HG02870 (cell line): Measurements from ENCODE around the gene ACER1.
"Not testable (repeated sequence)": the region's sequence is repeated elsewhere in the genome, so short reads cannot be mapped to it uniquely, and the experiment has no call there.

Experiments used
- ATAC-seq: cut with Tn5 transposase; IDR thresholded peaks from one replicate; pipeline ENCODE4 v1.9.1; 2021; ENCODE audit warnings: mild to moderate bottlenecking, moderate library complexity; ENCODE audit not compliant: unreplicated experiment

The ACER1 gene

GRCh38 chr19:6333439-6333838 lies at the start of gene ACER1:
TSS of gene ACER1 (minus strand) at chr19:6333612. CDS start at chr19:6333551, 61 bp downstream.
- no peak for ATAC-seq

GRCh38 chr19:6383188-6383587 lies 49.8 kb upstream of the ACER1 start:
- ATAC-seq: no peak

- ATAC-seq: no peak
These were observed 47.8 kb upstream of the ACER1 start for GRCh38 chr19:6381030-6381750.

- ATAC-seq: no peak
These were observed 46.3 kb upstream of the ACER1 start for GRCh38 chr19:6379744-6380143.

- ATAC-seq: no peak
These were observed 45.1 kb upstream of the ACER1 start for GRCh38 chr19:6378486-6378885.

- ATAC-seq: no peak
These were observed 44.6 kb upstream of the ACER1 start for GRCh38 chr19:6378041-6378440.

- ATAC-seq: no peak
These were observed 43.2 kb upstream of the ACER1 start for GRCh38 chr19:6376512-6377190.

GRCh38 chr19:6375411-6376010 lies 42.1 kb upstream of the ACER1 start, which contains the start of gene PSPN:
TSS of gene PSPN (minus strand) at chr19:6375933. CDS start at chr19:6375849, 84 bp downstream.
- no peak for ATAC-seq

- no peak for ATAC-seq
These were observed 41.4 kb upstream of the ACER1 start for GRCh38 chr19:6374711-6375410.

GRCh38 chr19:6374161-6374709 lies 40.8 kb upstream of the ACER1 start:
- no peak for ATAC-seq

- no peak for ATAC-seq
These were observed 40.3 kb upstream of the ACER1 start for GRCh38 chr19:6373813-6374108.

GRCh38 chr19:6373096-6373812 lies 39.8 kb upstream of the ACER1 start:
- ATAC-seq: peak; percentile 40

GRCh38 chr19:6372594-6373095 lies 39.2 kb upstream of the ACER1 start, which contains the start of gene ALKBH7:
TSS of gene ALKBH7 (plus strand) at chr19:6372794. CDS start at chr19:6372821, 27 bp downstream.
- ATAC-seq: peak; percentile 82

GRCh38 chr19:6364353-6364752 lies 30.9 kb upstream of the ACER1 start:
- ATAC-seq: no peak

- ATAC-seq: no peak
These were observed 29.0 kb upstream of the ACER1 start for GRCh38 chr19:6362351-6362801.

- ATAC-seq: no peak
These were observed 28.6 kb upstream of the ACER1 start for GRCh38 chr19:6362027-6362350.

- ATAC-seq: not testable (repeated sequence)
These were observed 27.4 kb upstream of the ACER1 start for GRCh38 chr19:6360857-6361216.

GRCh38 chr19:6360445-6360844 lies 27.0 kb upstream of the ACER1 start:
- ATAC-seq: not testable (repeated sequence)

- ATAC-seq: no peak
These were observed 26.3 kb upstream of the ACER1 start for GRCh38 chr19:6359568-6360341.

- ATAC-seq: no peak
These were observed 24.6 kb upstream of the ACER1 start for GRCh38 chr19:6358003-6358402.
